ENCODE measurements around the gene RSPO4.
"Not testable (repeated sequence)": the region's sequence is repeated elsewhere in the genome, so short reads cannot be mapped to it uniquely, and the experiment has no call there.

RSPO4 gene

DNA sequence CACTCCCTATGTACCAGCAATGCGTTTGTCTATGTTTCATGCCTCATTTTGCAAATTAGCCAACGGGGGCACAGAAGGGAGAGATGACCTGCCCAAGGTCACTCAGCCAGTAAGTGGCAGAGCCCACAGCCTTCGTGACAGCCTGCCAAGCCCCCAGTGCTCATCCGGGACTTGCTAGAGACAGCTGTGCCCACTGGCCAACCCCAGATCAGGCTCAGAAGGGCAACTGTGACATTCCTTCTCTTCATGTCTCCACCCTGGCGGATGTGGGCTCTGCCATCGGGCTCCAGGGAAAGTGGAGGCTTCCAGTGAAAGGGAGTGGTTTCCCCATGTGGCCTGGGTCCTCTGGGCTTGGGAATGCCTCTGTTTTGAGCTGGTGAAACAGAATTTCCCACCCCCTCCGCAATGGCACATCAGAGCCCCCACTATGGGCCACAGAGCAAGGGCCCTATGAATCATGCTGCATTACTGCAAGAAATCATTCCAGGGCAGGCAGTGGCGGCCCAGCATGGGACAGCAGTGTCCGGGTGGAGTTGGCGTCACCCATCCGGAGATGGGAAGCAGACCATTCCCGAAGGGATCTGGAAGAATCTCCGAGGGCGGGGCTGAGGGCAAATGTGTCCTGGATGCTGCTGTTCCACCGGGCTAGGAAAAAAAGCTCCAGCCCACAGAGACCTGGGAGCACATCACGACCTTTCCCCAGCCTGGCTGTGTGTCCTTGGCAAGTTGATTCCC, 9.1 kb downstream of the RSPO4 start:
- Histone ChIP-seq H3K4me1 (ENCODE audit: insufficient read depth, low read length) (0 out of 2 replicates have a peak, but pooled peaks cover 3% of the 10 kb centered on the region), H3K9ac (ENCODE audit: low read depth, low read length) (no peak overlapping the region), H3K9me3 (ENCODE audit: control insufficient read depth, insufficient read depth, low read length) (no peaks in the 10 kb centered on the region), H3K36me3 (ENCODE audit: insufficient read depth, low read length) (no peaks in the 10 kb centered on the region)

DNA sequence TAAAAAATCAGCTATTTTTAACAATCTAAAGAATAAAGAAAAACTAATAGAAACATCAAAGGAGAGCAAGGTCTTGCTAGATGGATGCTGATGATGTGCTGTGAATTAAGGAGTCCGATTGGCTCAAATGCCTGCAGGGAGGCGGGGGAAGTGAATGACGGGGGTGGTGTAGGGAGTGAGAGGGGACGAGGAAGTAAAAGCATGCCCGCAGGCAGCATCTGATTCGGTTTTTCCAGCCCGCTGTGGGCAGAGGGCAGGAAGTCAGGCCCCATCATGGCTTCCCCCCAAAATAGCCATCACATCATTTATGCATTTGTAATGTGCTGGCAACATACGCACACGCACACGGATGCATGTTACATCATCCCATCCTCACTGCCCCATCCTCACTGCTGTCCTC, 10.3 kb downstream of the RSPO4 start:
- peaks cover 7% of the 10 kb centered on the region; the same call in 1 of the 2 replicates for H3K4me1 ChIP-seq (ENCODE audit: insufficient read depth, low read length)
- H3K9ac ChIP-seq (ENCODE audit: low read depth, low read length), result no peak overlapping the region
- H3K9me3 ChIP-seq (ENCODE audit: control insufficient read depth, insufficient read depth, low read length), result no peaks in the 10 kb centered on the region
- no peaks in the 10 kb centered on the region for H3K36me3 ChIP-seq (ENCODE audit: insufficient read depth, low read length)

DNA sequence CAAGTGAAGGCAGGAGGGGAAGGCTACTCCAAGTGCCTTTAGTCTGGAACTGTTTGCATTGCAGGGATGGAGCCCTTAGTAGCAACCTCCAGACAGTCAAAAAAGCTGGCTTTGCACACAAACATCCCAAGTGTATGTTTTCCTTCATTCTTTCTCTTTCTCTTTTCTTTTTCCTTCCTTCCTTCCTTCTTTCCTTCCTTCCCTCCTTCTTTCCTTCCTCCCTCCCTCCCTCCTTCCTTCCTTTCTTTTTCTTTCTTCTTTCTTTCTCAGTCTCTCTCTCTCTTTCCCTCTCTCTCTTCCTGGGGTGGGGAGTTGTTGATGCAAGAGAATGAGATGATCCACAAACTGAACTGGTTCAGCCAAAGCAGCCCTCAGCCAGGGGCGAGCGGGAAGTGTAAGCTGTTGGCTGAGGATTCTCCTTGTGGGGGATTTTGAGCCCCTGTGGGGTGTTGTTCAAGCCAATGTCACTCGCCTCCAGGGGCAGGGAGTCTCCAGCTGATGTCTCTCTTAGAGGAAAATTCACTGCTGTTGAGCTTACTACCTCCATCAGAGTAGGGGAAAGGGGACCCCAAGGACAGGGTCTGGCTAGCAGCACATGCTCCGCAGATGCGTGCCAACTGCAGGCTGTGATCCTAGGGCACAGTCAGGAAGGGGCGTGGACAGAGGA, 11.7 kb downstream of the RSPO4 start:
- Histone ChIP-seq H3K9ac (ENCODE audit: low read depth, low read length) (no peak overlapping the region), H3K4me1 (ENCODE audit: insufficient read depth, low read length) (peaks cover 11% of the 10 kb centered on the region; the same call in 1 of the 2 replicates), H3K9me3 (ENCODE audit: control insufficient read depth, insufficient read depth, low read length) (no peaks in the 10 kb centered on the region), H3K36me3 (ENCODE audit: insufficient read depth, low read length) (no peaks in the 10 kb centered on the region)

DNA sequence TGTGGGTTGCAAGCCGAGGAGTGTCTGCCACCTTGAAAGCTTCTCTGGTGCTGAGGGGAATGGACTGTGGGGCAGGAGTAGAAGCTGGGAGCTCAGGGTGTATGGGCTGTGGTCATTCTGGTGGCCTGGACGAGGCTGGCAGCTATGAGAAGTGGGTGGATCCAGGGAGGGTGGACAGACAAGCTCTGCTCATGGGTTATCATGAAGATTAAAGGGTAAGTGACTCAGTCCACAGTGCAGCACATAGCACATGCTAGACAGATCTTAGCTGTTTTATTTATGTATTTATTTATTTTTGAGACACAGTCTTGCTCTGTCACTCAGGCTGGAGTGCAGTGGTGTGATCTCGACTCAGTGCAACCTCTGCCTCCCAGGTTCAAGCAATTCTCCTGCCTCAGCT, 13.8 kb downstream of the RSPO4 start:
- peaks cover 11% of the 10 kb centered on the region; the same call in 1 of the 2 replicates for H3K4me1 ChIP-seq (ENCODE audit: insufficient read depth, low read length)
- H3K9me3 ChIP-seq (ENCODE audit: control insufficient read depth, insufficient read depth, low read length), result no peaks in the 10 kb centered on the region
- no peak overlapping the region for H3K9ac ChIP-seq (ENCODE audit: low read depth, low read length)
- no peaks in the 10 kb centered on the region for H3K36me3 ChIP-seq (ENCODE audit: insufficient read depth, low read length)

DNA sequence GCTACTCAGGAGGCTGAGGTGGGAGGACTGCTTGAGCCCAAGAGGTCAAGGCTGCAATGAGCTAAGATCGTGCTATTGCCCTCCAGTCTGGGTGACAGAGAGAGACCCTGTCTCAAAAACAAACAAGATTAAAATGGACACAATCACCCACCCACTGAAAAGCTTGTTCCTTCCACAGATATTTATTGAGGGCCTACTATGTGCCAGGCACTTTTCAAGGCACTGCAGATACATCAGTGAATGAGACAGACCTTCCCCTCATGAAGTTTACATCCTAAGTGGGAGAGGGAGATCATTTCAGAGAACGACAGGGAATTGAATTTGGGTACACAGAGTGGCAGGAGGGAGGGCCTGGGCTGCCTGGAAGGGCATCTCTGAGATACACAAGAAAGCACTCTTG, 14.4 kb downstream of the RSPO4 start:
- Histone ChIP-seq H3K9me3 (ENCODE audit: control insufficient read depth, insufficient read depth, low read length) (no peaks in the 10 kb centered on the region), H3K4me1 (ENCODE audit: insufficient read depth, low read length) (peaks cover 11% of the 10 kb centered on the region; the same call in 1 of the 2 replicates), H3K36me3 (ENCODE audit: insufficient read depth, low read length) (no peaks in the 10 kb centered on the region), H3K9ac (ENCODE audit: low read depth, low read length) (no peak overlapping the region)

DNA sequence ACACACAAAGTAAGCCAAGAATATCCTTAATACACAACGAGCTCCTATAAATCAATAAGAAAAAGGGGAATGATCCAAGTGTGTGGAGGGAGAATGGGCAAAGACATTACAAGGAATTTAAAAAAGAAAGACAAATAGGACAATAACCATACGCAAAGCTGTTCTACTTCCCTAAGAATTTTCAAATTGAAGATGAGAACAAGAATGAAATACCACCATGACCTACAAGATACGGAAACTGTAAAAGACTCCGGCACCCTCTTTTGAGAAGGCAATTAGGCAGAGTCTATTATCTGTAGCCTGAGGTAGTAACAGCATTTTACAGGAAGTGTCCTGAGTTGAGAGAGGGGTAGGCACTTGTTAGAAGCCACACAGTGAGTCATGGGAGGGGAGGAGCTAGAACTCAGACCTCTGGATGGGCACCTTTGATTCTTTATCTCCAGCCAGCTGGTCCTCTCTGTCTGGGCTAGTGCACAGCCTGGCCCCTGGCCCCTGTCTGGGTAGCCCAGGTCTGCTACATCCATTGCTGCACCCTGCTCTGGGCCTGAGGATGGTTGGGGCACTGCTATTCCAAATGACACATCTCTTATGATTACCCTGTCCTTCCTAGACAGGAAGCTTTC, 15.3 kb downstream of the RSPO4 start:
- no peak overlapping the region for H3K9ac ChIP-seq (ENCODE audit: low read depth, low read length)
- no peaks in the 10 kb centered on the region for H3K36me3 ChIP-seq (ENCODE audit: insufficient read depth, low read length)
- H3K4me1 ChIP-seq (ENCODE audit: insufficient read depth, low read length), result peaks cover 11% of the 10 kb centered on the region; the same call in 1 of the 2 replicates
- H3K9me3 ChIP-seq (ENCODE audit: control insufficient read depth, insufficient read depth, low read length), result no peaks in the 10 kb centered on the region

DNA sequence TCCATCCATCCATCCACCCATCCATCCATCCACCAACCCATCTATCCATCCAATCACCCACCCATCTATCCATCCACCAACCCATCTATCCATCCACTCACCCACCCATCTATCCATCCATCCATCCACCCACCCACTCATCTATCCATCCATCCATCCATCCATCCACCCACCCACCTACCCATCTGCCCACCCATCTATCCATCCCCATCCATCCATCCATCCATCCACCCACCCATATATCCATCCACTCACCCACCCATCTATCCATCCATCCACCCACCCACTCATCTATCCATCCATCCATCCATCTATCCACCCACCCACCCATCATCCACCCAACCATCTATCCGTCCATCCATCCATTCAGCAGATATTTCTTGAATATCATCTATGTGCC, 17.1 kb downstream of the RSPO4 start:
- H3K4me1 ChIP-seq (ENCODE audit: insufficient read depth, low read length); H3K9me3 ChIP-seq (ENCODE audit: control insufficient read depth, insufficient read depth, low read length); H3K36me3 ChIP-seq (ENCODE audit: insufficient read depth, low read length); H3K9ac ChIP-seq (ENCODE audit: low read depth, low read length): not testable (repeated sequence)

DNA sequence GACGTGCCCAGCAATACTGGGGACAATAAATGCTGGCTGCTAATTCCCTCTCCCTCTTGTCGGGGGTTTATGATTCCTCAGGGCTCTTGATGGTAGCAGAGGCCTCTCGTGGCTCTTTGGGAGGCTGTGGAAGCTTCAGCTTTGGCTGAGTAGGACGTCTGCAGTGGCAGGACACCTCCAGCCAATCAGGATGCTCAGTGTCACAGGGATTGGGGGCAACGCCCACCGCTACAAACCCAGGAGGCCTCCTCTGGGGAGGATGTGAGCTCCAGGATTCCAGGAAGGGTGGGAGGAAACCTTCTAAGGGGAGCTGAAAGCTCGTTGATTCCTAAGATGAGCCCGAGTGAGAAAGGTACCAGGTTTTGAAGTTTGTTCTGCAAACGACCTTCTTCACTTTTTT, 19.4 kb downstream of the RSPO4 start:
- H3K9ac ChIP-seq (ENCODE audit: low read depth, low read length), result no peak overlapping the region
- H3K4me1 ChIP-seq (ENCODE audit: insufficient read depth, low read length), result peaks cover 8% of the 10 kb centered on the region; the same call in 1 of the 2 replicates
- no peaks in the 10 kb centered on the region for H3K9me3 ChIP-seq (ENCODE audit: control insufficient read depth, insufficient read depth, low read length)
- H3K36me3 ChIP-seq (ENCODE audit: insufficient read depth, low read length), result no peaks in the 10 kb centered on the region

DNA sequence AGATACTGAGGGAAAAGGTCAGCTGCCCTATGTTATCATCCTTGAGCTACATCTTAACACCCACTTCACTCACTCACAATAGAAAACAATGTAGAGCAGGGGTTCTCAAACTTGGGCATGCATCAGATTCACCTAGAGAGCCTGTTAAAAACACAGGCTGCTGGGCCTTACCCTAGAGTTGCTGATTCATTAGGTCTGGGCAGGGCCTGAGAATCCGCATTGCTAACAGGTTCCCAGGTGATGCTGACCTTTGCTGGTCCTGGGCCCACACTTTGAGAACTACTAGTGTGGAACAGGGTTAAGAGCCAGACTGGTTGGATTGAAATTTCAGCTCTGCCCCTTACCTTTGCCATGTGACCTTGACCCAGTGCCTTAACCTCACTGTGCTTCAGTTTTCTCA, 25.1 kb downstream of the RSPO4 start:
- Histone ChIP-seq H3K4me1 (ENCODE audit: insufficient read depth, low read length) (0 out of 2 replicates have a peak, but pooled peaks cover 4% of the 10 kb centered on the region), H3K36me3 (ENCODE audit: insufficient read depth, low read length) (no peaks in the 10 kb centered on the region), H3K9ac (ENCODE audit: low read depth, low read length) (no peak overlapping the region), H3K9me3 (ENCODE audit: control insufficient read depth, insufficient read depth, low read length) (no peaks in the 10 kb centered on the region)

DNA sequence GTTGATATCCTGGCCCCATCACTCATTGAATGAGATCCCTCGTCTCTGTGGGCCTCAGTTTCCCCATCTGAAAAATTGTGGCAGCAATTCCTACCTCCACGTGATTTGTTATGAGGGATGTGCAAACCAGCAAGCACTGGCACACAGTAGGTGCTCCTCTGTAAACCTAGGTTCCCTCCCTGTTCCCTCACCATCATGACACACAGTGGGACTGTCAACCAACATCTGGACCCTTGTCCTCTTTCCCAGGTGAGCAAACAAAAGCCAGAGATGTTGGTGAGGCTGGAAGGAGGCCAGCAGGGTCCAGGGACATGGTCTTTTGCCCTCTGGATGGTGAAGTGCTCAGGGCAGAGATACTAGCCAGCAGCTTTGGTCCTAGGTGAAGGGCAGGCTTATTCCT, 26.1 kb downstream of the RSPO4 start:
- no peaks in the 10 kb centered on the region for H3K9me3 ChIP-seq (ENCODE audit: control insufficient read depth, insufficient read depth, low read length)
- H3K9ac ChIP-seq (ENCODE audit: low read depth, low read length), result no peak overlapping the region
- H3K4me1 ChIP-seq (ENCODE audit: insufficient read depth, low read length), result 0 out of 2 replicates have a peak, but pooled peaks cover 4% of the 10 kb centered on the region
- no peaks in the 10 kb centered on the region for H3K36me3 ChIP-seq (ENCODE audit: insufficient read depth, low read length)

DNA sequence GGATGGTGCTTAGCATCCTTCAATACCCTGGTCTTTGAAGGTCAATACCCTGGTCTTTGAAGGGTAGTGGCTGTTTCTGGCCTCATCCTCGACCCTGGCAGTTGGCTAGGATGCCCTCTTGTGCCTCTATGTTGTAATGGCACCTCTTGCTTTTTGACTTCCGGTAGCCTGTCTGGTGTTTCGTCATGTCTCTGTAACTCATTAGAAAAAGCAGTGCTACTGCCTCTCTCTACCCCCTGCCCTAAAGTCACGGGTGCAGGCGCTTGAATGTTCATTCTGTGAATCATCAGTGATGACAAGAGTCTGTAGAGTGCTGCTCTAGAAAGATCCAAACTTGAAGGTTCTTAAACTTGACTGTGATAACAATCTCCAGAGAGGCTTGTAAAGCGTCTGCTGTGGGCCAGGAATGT, 28.3 kb downstream of the RSPO4 start:
- no peaks in the 10 kb centered on the region for H3K36me3 ChIP-seq (ENCODE audit: insufficient read depth, low read length)
- H3K4me1 ChIP-seq (ENCODE audit: insufficient read depth, low read length), result 0 out of 2 replicates have a peak, but pooled peaks cover 4% of the 10 kb centered on the region
- no peak overlapping the region for H3K9ac ChIP-seq (ENCODE audit: low read depth, low read length)
- H3K9me3 ChIP-seq (ENCODE audit: control insufficient read depth, insufficient read depth, low read length), result no peaks in the 10 kb centered on the region

DNA sequence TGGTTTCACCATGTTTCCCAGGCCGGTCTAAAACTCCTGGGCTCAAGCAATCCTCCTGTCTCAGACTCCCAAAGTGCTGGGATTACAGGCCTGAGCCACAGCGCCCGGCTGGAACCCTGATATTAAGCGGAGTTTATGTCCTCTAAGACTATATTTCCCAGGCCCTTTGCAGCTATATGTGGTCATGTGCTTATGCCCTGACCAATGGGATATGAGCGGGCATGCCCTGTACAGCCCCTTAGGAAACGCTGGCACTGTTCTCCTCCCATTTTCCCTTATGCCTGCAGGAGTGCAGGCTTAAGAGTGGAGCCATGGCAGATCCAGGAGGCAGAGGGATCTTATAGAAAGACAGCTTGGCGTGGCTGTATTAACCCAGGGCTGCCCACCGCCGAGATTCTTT, 29.9 kb downstream of the RSPO4 start:
- 0 out of 2 replicates have a peak, but pooled peaks cover 4% of the 10 kb centered on the region for H3K4me1 ChIP-seq (ENCODE audit: insufficient read depth, low read length)
- H3K36me3 ChIP-seq (ENCODE audit: insufficient read depth, low read length), result no peaks in the 10 kb centered on the region
- H3K9me3 ChIP-seq (ENCODE audit: control insufficient read depth, insufficient read depth, low read length), result no peaks in the 10 kb centered on the region
- no peak overlapping the region for H3K9ac ChIP-seq (ENCODE audit: low read depth, low read length)

DNA sequence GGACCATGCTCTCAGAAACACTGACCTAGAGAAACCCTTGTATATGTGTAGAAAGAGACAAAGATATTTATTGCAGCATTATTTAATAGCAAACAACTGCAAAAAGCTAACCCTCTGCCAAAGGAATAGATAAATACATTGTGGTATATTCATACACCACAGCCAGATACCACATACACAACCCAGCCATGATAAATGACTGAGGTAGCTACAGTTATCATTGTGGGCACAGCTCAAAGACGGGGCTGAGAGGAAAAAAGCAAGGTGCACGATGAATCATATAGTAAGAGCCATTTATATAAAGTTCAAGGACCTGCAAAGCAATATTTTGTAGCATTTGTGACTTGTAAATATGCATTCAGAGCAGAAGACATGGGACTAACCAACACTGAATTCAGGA, 30.8 kb downstream of the RSPO4 start:
- H3K36me3 ChIP-seq (ENCODE audit: insufficient read depth, low read length), result no peaks in the 10 kb centered on the region
- H3K4me1 ChIP-seq (ENCODE audit: insufficient read depth, low read length), result 0 out of 2 replicates have a peak, but pooled peaks cover 4% of the 10 kb centered on the region
- H3K9ac ChIP-seq (ENCODE audit: low read depth, low read length), result no peak overlapping the region
- no peaks in the 10 kb centered on the region for H3K9me3 ChIP-seq (ENCODE audit: control insufficient read depth, insufficient read depth, low read length)

DNA sequence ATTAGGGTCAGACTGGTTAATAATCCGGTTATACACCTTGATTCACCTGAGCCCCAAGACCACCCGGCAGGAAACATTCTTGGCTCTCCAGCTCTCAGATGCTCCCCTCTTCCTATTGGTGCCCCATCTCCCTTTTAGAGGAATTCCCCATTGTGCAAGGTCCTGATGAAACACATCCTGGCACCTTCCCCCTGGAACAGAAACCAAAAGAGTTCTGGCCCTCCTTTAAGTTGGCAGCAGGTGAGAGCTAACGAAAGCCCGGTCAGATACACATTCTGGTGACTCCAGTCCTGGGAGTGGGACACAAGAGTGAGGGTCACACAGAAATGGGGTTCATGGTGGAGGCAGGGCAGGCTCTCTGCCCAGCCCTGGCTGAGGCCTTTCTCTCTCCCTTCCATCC, 32.2 kb downstream of the RSPO4 start:
- Histone ChIP-seq H3K9me3 (ENCODE audit: control insufficient read depth, insufficient read depth, low read length) (no peaks in the 10 kb centered on the region), H3K4me1 (ENCODE audit: insufficient read depth, low read length) (0 out of 2 replicates have a peak, but pooled peaks cover 4% of the 10 kb centered on the region), H3K9ac (ENCODE audit: low read depth, low read length) (no peak overlapping the region), H3K36me3 (ENCODE audit: insufficient read depth, low read length) (no peaks in the 10 kb centered on the region)
